Measurements from ENCODE around the gene ZHX3.

Gene ZHX3

GRCh38 chr20:41317546-41318270 is at the start of gene ZHX3:
Gene ZHX3, minus strand, starts transcription at chr20:41317731. Its CDS starts 112,815 bp downstream, at chr20:41204916.
- DNase-seq (ENCODE audit: low spot score) = peak; percentile 99

- no peak for DNase-seq (ENCODE audit: low spot score)
These were observed 49.8 kb upstream of the ZHX3 start for GRCh38 chr20:41367393-41367695.

- no peak for DNase-seq (ENCODE audit: low spot score)
These were observed 49.2 kb upstream of the ZHX3 start, which contains the start of gene EMILIN3 for GRCh38 chr20:41366546-41367392. Gene EMILIN3, minus strand, starts transcription at chr20:41366818. Its CDS starts 184 bp downstream, at chr20:41366634.

- DNase-seq (ENCODE audit: low spot score) = no peak
These were observed 48.4 kb upstream of the ZHX3 start for GRCh38 chr20:41365777-41366545.

- DNase-seq (ENCODE audit: low spot score) = no peak
These were observed 47.6 kb upstream of the ZHX3 start for GRCh38 chr20:41364967-41365765.

- DNase-seq (ENCODE audit: low spot score) = no peak
These were observed 46.8 kb upstream of the ZHX3 start for GRCh38 chr20:41364236-41364855.

GRCh38 chr20:41363601-41364000 is 46.1 kb upstream of the ZHX3 start:
- DNase-seq (ENCODE audit: low spot score) = no peak

GRCh38 chr20:41362748-41363140 is 45.2 kb upstream of the ZHX3 start:
- no peak for DNase-seq (ENCODE audit: low spot score)

GRCh38 chr20:41361757-41362747 is 44.5 kb upstream of the ZHX3 start:
- no peak for DNase-seq (ENCODE audit: low spot score)

- DNase-seq (ENCODE audit: low spot score) = no peak
These were observed 43.6 kb upstream of the ZHX3 start for GRCh38 chr20:41360831-41361756.

- no peak for DNase-seq (ENCODE audit: low spot score)
These were observed 42.0 kb upstream of the ZHX3 start for GRCh38 chr20:41359541-41360011.

GRCh38 chr20:41358717-41359116 is 41.2 kb upstream of the ZHX3 start:
- no peak for DNase-seq (ENCODE audit: low spot score)

GRCh38 chr20:41358230-41358629 is 40.7 kb upstream of the ZHX3 start:
- DNase-seq (ENCODE audit: low spot score) = no peak

GRCh38 chr20:41357424-41358163 is 40.1 kb upstream of the ZHX3 start:
- no peak for DNase-seq (ENCODE audit: low spot score)

GRCh38 chr20:41356951-41357350 is 39.4 kb upstream of the ZHX3 start:
- DNase-seq (ENCODE audit: low spot score) = no peak

GRCh38 chr20:41355598-41356203 is 38.2 kb upstream of the ZHX3 start:
- DNase-seq (ENCODE audit: low spot score) = no peak

GRCh38 chr20:41355192-41355591 is 37.7 kb upstream of the ZHX3 start:
- DNase-seq (ENCODE audit: low spot score) = no peak

GRCh38 chr20:41353530-41353929 is 36.0 kb upstream of the ZHX3 start:
- no peak for DNase-seq (ENCODE audit: low spot score)
